SK-N-SH (cell line): ENCODE results near the gene ABCG5.

ENCODE experiments used
- EZH2phosphoT487 ChIP-seq: fragments of 200-600 bp; sonication (generic); IDR thresholded peaks from 2 replicates; pipeline ENCODE4 v1.6.1; 2017; ENCODE audit warnings: low read depth, mixed run types, mild to moderate bottlenecking, antibody characterized with exemption, moderate library complexity, borderline replicate concordance
- JUND ChIP-seq: IDR thresholded peaks from 2 replicates; pipeline ENCODE4 v1.4.0; 2012
- MXI1 ChIP-seq: IDR thresholded peaks from 2 replicates; pipeline ENCODE4 v1.6.1; 2012; ENCODE audit warnings: mild to moderate bottlenecking, low read depth, low read length, improper control_type of control experiment
- RAD21 ChIP-seq: IDR thresholded peaks from 2 replicates; pipeline ENCODE4 v1.6.1; 2012; ENCODE audit warnings: mild to moderate bottlenecking, low read length
- TAF1 ChIP-seq: IDR thresholded peaks from 2 replicates; pipeline ENCODE4 v1.6.1; 2012; ENCODE audit warnings: low read depth, mild to moderate bottlenecking, low read length, moderate library complexity, borderline replicate concordance
- TEAD4 ChIP-seq: IDR thresholded peaks from 2 replicates; pipeline ENCODE4 v1.4.0; 2012; ENCODE audit warnings: mild to moderate bottlenecking, borderline replicate concordance; ENCODE audit not compliant: insufficient read depth
- TF ChIP-seq, protein P1 (sequence below): fragments of 200-600 bp; sonication (generic); IDR thresholded peaks from 2 replicates; pipeline ENCODE4 v1.6.1; 2017; ENCODE audit warnings: antibody characterized with exemption, mild to moderate bottlenecking, moderate library complexity

DNA sequence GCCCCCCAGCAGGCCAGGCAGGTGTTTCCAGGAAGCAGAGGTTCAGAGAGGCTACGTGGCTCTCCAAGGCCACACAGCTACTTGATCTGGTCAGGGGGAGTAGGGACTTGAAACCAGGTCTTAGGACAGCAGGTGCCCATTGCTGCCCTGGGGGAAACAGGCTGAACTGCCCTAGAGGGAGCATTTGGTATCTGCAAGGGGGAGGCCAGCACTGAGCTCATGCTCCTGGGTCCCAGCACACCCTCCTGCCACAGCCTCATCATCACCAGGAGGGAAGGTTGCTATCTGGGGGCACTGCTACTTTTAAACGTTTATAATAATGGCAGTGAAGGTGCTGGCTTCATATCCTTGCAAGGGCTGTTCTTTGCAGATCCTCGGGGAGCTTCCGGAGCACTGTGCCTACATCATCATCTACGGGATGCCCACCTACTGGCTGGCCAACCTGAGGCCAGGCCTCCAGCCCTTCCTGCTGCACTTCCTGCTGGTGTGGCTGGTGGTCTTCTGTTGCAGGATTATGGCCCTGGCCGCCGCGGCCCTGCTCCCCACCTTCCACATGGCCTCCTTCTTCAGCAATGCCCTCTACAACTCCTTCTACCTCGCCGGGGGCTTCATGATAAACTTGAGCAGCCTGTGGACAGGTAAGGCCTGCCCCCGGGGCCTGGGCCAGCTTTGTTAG is 36.3 kb upstream of the ABCG5 start:
- TF ChIP-seq, protein P1, sequence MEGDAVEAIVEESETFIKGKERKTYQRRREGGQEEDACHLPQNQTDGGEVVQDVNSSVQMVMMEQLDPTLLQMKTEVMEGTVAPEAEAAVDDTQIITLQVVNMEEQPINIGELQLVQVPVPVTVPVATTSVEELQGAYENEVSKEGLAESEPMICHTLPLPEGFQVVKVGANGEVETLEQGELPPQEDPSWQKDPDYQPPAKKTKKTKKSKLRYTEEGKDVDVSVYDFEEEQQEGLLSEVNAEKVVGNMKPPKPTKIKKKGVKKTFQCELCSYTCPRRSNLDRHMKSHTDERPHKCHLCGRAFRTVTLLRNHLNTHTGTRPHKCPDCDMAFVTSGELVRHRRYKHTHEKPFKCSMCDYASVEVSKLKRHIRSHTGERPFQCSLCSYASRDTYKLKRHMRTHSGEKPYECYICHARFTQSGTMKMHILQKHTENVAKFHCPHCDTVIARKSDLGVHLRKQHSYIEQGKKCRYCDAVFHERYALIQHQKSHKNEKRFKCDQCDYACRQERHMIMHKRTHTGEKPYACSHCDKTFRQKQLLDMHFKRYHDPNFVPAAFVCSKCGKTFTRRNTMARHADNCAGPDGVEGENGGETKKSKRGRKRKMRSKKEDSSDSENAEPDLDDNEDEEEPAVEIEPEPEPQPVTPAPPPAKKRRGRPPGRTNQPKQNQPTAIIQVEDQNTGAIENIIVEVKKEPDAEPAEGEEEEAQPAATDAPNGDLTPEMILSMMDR: no peak
- TF ChIP-seq TAF1 (no peak), RAD21 (no peak), JUND (no peak), TEAD4 (no peak), MXI1 (no peak), EZH2phosphoT487 (no peak)
